ENCODE results near the gene CCDC112. TPM values are rescaled to one million over a fixed set of nuclear protein-coding genes. Genes with fewer than 3 reads are reported as not detected.

The CCDC112 gene
- polyA plus RNA-seq, 1 experiment: 4.7 TPM

GRCh38 chr5:115341745-115342144 lies 45.3 kb upstream of the CCDC112 start:
- no peak overlapping the region for H3K4me3 ChIP-seq (ENCODE audit: low read depth, low read length)
- H3K27me3 ChIP-seq (ENCODE audit: control insufficient read depth, insufficient read depth, low read length): no peaks in the 10 kb centered on the region
- H3K9me3 ChIP-seq (ENCODE audit: control insufficient read depth, insufficient read depth, low read length): no peaks in the 10 kb centered on the region
- TF ChIP-seq CTCF (IDR thresholded peaks at IDR 0.05; ENCODE audit: low read depth, low read length): no peak
- CTCF ChIA-PET: no interaction called here
- no peak for DNase-seq (ENCODE audit: low read depth, low spot score)
- no peak overlapping the region for H3K27ac ChIP-seq (ENCODE audit: low read depth, low read length)
- POLR2A ChIA-PET: no interaction called here

GRCh38 chr5:115338851-115339250 lies 42.4 kb upstream of the CCDC112 start:
- no peak overlapping the region for H3K27ac ChIP-seq (ENCODE audit: low read depth, low read length)
- DNase-seq (ENCODE audit: low read depth, low spot score): no peak
- ChIA-PET CTCF (interaction anchor here (0.6 kb wide), 1 partner anchor 205 kb away, joined by 3 read pairs; no protein-coding TSS in a partner anchor), POLR2A (no interaction called here)
- H3K4me3 ChIP-seq (ENCODE audit: low read depth, low read length): no peak overlapping the region
- H3K9me3 ChIP-seq (ENCODE audit: control insufficient read depth, insufficient read depth, low read length): no peaks in the 10 kb centered on the region
- TF ChIP-seq CTCF (IDR thresholded peaks at IDR 0.05; ENCODE audit: low read depth, low read length): no peak
- no peaks in the 10 kb centered on the region for H3K27me3 ChIP-seq (ENCODE audit: control insufficient read depth, insufficient read depth, low read length)

GRCh38 chr5:115337882-115338281 lies 41.4 kb upstream of the CCDC112 start:
- CTCF ChIA-PET: interaction anchor here (0.6 kb wide), 1 partner anchor 206 kb away, joined by 3 read pairs; no protein-coding TSS in a partner anchor
- no peak overlapping the region for H3K4me3 ChIP-seq (ENCODE audit: low read depth, low read length)
- no peaks in the 10 kb centered on the region for H3K9me3 ChIP-seq (ENCODE audit: control insufficient read depth, insufficient read depth, low read length)
- POLR2A ChIA-PET: no interaction called here
- no peak for DNase-seq (ENCODE audit: low read depth, low spot score)
- H3K27me3 ChIP-seq (ENCODE audit: control insufficient read depth, insufficient read depth, low read length): no peaks in the 10 kb centered on the region
- no peak for TF ChIP-seq CTCF (IDR thresholded peaks at IDR 0.05; ENCODE audit: low read depth, low read length)
- H3K27ac ChIP-seq (ENCODE audit: low read depth, low read length): no peak overlapping the region

- TF ChIP-seq CTCF (IDR thresholded peaks at IDR 0.05; ENCODE audit: low read depth, low read length): no peak
- no peak for DNase-seq (ENCODE audit: low read depth, low spot score)
- CTCF ChIA-PET: no interaction called here
- Histone ChIP-seq H3K27ac (ENCODE audit: low read depth, low read length) (no peak overlapping the region), H3K4me3 (ENCODE audit: low read depth, low read length) (no peak overlapping the region), H3K27me3 (ENCODE audit: control insufficient read depth, insufficient read depth, low read length) (no peaks in the 10 kb centered on the region), H3K9me3 (ENCODE audit: control insufficient read depth, insufficient read depth, low read length) (no peaks in the 10 kb centered on the region)
- POLR2A ChIA-PET: no interaction called here
Measured at GRCh38 chr5:115336964-115337363, 40.5 kb upstream of the CCDC112 start.

- ChIA-PET POLR2A (no interaction called here), CTCF (no interaction called here)
- Histone ChIP-seq H3K27me3 (ENCODE audit: control insufficient read depth, insufficient read depth, low read length) (no peaks in the 10 kb centered on the region), H3K27ac (ENCODE audit: low read depth, low read length) (no peak overlapping the region), H3K4me3 (ENCODE audit: low read depth, low read length) (no peak overlapping the region), H3K9me3 (ENCODE audit: control insufficient read depth, insufficient read depth, low read length) (no peaks in the 10 kb centered on the region)
- DNase-seq (ENCODE audit: low read depth, low spot score): no peak
- TF ChIP-seq CTCF (IDR thresholded peaks at IDR 0.05; ENCODE audit: low read depth, low read length): no peak
Measured at GRCh38 chr5:115336201-115336720, 39.8 kb upstream of the CCDC112 start.
